ENCODE data around the gene EFTUD2.

Gene EFTUD2

DNA sequence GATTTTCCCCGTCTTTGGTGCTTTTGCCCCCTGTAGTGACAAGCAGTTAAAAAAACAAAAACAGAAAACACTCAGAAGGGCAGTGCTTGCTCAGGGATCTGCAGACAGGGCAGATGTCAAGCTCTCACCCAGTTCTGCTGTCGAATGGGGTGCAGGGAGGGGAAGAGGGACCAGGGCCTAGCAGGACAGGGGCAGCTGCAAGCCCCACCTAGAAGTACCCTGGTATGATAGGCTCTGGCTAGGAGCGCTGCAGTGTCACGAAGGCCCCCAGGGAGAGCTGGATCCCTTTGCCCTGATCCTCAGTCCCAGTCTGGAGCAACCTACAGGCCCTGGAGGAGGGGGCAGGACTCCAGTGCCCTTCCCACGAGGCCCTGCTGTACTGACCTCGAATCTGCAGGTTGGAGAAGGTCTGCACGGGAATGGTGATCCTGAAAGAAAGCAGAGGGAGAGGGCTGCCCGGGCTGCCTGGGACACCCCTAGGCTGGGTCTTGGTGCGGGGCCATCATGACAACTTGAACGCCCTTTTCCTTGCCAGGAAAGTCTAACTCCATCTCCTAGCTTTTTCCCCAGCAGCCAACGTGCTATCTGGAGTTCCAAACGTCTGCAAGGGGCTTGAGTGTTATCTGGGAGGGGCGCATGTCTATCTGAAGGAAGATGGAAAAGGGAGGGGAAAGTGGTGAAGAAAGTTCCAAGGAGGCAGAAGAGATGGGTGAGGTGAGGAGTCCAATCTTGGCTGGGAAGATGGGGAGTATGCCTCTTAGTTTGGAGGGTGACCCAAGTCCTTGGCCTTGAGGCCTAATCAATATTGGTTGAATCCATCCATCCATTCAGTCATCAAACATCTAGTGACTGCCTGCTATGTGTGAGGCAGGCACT lies 11.2 kb upstream of the EFTUD2 start:
- no peak for DNase-seq

DNA sequence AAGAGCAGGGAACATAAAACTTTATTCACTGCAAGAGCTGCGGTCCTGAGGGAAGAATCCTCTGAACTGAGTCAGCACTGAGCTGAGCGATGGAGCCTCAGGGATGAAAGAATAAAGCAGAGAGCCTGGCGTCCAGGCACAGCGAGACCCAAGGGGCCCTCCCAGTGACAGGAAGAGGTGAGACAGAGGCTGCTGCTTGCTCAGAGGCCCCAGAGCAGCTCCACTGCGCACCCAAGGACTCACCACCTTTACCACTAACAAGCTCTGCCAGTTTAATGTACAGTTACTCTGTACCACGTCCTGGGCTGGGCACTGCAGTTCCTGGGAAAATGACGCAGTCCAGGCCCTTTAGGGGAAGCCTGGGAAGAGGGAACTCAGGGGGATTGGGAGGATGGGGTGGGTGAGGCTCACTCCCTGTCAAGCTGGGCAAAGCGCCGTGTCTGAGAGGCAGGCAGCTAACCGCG lies 10.5 kb upstream of the EFTUD2 start:
- DNase-seq, result no peak

DNA sequence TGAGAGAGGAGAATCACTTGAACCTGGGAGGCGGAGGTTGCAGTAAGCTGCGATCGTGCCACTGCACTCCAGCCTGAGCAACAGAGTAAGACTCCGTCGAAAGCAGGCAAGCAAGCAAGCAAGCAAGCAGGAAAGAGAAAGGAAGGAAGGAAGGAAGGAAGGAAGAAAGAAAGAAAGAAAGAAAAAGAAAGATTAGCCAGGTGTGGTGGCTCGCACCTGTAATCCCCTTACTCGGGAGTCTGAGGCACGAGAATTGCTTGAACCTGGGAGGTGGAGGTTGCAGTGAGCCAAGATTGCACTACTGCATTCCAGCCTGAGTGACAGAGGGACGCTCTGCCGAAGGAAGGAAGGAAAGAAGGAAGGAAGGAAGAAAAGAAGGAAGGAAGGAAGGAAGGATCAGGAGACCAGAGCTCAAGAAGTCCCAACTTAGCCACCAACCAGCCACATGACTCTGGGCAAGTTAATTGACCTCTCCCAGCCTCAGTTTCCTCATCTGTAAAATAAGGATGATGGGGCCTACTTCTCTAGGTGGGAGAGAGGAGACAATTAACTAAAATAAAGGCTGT lies 9.6 kb upstream of the EFTUD2 start:
- no peak for DNase-seq

DNA sequence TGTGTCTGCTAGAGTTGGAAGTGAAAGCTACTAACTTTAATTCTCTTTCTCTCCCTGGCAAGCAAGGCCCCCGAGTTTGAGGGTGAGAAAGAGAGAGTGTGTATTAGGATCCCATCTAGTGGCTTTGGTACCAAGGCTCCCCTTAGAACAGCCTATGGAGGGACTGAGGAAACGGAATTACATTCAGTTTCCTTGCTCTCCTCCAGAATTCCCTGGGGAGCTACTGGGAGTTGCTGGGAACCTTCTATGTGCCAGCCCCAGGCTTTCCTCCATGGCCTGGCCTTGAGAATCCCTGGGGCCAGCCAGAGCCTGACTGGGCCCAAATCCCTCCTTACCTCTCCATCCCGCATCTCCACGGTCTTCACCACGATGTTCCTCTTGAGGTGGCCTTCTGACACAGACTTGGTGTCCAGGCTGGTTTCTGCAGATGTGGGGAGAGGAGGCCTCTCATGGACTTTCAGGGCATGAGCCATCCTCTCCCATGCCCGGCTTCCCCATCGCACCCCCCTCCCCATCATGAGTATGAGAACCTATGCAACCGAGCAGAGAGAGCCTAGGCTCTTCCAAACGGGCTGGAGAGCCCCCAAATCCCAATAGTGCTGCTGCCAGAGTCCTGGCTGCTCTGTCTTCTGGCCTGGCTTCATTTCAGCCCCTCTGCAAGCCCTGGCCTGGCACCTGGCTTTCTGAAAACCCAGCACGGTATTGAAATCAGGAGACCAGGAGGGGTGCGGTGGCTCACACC lies 8.7 kb upstream of the EFTUD2 start:
- DNase-seq, result no peak

DNA sequence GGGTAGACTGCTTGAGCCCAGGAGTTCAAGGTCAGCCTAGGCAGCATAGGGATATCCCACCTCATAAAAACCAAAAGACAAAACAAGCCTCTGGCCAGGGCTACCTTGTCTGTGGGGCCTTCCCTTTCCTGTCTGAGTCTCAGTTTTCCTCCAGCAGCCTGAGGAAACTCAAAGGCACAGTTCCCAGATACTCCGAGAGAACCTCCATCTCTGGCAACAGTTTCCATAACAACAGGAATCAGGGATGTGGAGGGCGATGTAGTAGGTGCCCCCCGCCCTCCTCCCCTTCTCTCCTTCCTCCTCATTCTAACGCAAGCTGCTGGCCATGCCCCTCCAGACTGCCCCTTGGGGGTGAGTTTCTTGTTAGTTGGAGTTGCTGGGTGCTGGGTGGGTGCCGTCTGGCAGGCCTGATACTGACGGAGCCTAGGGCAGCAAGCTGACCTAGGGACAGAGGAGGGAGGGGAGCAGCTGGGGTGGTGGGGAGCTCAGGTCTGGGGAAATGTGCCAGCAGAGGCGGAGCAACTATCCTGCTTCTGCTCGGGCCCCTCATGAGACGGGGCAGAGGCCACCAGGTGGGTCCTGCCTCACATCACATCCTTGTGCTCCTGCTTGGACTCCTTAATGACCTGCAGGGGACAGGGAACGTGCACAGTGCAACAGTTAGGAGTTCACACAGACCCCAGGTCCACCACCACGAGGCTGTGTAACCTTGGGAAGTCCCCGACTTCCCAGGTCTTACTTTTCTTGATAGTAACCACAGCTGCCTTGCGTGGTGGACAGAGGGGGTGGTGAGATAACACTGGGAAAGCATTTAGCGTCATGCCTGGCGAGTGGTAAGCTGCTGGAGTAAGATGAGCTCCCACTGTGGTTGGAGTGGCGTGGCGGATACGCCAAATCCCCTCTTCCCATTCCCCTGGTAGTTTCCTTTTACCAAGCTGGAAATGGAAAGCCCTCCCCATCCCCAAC lies 7.8 kb upstream of the EFTUD2 start:
- DNase-seq, result no peak

DNA sequence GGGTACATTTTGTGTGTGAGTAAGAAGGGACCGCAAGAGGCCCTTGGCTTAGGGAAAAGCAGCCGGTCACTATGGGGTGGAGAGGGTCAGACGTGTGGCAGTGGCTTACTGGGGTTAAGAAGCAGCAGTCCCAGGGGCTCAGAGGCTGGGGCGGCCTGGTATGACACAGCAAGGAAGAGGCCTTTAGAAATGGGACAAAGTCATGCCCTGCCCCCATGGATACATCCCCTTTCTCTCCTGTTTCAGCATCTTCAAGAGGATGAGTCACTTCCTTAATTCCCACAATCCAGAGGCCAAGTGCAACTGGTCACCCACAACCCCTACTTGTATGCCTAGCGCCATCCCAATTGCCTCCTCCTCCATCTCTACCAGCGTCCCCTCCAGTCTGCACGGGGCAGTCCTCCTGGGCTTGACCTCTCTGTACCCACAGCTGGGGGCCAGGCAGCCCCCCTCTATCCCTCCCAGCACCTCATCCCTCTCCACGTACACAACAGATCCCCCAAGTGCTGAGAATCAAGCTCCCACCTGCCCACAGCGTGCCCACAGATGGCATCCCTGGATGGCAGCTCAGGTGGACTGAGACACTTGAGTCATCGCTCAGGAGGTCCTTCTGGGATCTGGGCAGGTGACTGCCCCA lies 6.9 kb upstream of the EFTUD2 start:
- DNase-seq, result no peak

DNA sequence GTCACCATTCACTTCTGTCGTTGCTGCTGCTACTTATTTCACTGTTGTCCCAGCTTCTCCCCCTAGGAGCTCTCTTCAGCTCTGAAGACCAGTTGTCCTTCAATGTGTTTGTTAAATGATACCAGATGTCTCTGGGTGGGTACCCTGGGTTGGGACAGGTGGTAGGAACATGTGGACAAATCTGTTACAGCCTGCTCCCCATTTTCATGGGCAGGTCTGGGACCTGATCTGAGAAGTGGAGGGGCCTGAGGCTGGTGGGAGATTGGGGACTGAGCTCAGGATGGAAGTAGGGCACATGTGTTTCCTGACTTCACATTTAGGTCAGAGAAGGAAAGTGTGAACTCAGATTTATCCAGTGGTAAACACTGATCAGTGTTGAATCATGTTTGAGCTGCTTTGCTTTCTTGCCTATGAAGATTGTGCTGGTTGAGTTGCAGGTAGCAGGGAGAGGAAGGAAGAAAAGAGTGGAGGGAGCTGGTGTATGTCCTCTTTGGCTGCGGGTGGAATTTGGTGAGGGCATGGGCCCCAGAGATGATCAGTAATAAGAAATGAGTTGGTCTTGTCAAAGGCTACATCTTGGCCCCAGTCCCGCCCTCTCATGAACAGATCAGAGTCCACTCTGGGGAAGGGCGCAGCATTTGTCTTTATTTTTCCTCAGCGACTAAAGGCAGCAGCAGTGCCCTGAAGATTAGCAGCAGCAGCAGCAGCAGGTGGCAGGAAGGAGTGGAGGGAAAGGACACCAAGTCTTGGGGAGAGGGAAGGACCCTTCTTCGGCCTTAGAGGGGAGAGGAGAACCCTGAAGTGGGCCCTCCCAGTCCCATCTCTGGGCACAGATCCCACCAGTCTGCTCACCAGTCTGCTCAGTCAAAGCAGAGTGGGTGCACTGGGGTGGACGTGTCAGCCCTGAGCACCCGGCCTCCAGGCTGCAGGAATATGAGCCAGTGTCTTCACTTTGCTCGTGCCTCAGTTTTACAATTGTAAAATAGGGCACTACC lies 6.1 kb upstream of the EFTUD2 start:
- no peak for DNase-seq

DNA sequence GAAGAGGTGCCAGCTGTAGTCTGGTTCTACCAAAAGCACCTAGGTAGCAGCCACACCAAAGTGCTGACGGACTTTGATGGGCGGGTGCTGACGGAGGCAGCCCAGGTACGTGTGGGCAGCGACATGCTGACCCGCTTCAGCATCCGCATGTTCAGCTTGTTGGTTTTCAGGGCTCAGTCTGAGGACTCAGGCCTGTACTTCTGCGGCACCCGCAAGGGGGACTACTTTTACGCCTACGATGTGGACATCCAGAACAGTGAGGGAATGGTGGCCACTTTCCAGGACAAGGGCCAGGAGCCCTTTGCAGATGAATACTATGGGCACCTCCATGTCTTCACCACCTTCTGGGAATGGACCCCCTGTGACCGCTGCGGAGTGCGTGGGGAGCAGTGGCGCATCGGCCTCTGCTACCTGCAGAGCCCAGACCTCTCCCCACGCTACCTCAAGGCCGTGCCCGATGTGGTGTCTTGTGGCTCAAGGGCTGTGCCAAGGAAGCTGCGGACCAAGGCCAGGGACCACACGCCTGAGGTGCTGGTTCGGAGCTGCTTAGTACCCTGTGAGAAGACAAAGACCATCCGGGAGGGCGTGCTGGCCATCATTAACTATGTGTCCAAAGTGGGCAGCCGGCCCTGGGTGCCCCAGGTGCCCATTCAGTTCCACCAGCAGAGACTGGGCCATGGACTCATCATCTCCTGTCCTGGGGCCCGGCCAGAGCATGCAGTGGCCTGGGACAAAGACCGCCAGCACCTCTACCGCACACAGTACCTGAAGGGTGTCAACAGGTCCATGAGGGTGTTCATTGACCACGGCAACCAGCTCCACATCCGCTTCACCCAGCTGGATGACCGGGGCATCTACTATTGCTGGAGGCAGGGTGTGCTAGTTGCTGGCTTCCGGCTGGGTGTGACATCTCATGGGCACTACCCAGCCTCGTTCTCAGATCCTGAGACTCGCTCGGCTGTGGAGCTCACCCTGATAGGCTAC lies 5.0 kb upstream of the EFTUD2 start:
- no peak for DNase-seq

DNA sequence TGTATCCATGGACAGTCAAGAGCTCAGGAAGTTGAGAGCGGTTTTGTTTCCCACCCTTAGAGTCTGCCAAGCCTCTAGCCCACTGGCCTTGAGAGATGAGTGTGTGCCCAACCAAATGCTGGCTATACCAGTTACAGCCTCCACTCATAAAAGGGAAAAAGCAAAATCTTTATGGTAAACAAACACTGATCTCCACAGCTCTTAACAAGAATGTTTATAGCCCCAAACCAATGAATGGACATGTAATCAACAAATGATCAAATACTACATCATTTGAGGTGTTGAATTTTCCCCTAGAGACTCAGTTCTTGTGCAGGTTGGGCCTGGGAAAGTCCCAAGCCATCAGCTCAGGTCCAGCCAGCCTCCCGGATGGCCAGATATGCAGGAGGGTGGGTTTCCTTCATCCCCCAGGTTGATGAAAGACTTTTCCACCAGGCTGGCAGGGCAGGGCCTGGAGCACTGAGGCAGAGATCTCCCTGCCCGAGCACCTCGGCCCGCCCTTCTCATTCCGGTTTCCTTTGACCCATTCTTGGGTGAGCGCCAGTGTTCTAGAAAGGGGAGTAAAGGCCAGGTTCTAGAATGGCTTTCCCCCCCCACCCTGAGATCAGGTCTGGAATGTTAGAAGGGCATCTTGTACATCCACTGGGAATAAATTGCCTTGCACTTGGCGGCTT lies 3.9 kb upstream of the EFTUD2 start:
- no peak for DNase-seq

DNA sequence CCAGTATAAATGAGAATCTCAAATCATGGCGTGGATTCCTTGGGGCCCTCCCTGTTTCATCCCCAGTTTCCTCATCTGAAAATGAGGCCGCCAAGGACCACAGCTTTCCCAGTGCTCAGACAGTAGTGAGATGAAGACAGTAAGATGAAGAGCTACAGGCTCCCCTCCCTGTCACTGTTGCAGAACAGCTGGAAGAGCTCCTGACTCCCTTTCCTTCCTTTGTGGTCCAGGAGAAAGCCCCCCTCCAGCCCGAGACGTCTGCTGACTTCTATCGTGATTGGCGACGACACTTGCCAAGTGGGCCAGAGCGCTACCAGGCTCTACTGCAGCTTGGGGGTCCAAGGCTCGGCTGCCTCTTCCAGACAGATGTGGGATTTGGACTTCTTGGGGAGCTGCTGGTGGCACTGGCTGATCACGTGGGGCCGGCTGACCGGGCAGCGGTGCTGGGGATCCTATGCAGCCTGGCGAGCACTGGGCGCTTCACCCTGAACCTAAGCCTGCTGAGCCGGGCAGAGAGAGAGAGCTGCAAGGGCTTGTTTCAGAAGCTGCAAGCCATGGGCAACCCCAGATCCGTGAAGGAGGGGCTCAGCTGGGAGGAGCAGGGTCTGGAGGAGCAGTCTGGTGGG lies 3.0 kb upstream of the EFTUD2 start:
- DNase-seq, result no peak

DNA sequence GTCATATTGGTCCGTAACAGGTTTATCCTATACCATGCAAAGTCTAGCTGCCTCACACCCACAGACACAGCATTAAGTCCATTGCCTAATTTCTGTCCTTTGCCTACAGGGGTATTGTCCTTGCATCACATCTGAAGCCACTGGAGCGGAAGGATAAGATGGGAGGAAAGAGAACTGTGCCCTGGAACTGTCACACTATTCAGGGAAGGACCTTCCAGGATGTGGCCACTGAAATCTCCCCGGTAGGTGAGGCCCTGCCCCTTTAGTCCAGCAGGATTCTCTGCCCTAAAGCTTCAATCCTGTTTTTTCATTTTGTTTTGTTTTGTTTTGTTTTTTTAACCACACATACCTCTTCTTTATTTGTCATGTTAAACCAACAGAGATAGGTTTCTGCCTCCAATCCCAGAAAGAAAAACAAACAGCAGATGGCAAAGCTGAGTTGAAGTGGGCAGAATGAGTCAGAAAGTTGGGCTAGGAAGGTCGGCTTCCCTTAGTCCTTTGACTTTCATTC lies 2.2 kb upstream of the EFTUD2 start:
- no peak for DNase-seq

DNA sequence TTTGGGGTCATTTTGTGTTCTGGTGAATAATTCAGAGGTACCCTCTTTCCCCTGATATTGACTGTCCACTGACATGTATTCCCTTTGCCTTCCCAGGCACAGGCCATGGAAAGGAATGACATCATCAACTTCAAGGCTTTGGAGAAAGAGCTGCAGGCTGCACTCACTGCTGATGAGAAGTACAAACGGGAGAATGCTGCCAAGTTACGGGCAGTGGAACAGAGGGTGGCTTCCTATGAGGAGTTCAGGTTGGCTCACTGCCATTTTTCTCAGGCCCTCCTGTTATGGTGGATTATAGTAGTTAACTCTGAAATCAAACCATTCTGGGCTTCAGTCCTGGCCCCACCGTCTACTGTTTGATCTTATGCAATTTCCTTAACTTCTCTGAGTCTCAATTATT lies 1.6 kb upstream of the EFTUD2 start:
- DNase-seq, result no peak

DNA sequence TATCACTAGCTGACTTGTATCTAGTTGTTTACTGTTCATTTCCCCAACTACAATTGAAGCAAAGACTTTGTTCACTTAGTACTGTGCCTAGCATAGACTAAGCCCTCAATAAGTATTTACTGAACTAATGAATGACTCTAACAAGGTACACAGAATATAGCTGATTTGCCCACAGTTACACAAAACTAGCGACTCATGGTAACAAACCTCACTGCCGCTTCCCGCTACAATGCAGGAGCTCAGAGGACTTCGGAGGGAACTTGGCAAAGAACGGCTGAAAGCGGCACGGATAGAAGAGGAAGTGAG lies 524 bp downstream of the EFTUD2 start:
- no peak for DNase-seq

DNA sequence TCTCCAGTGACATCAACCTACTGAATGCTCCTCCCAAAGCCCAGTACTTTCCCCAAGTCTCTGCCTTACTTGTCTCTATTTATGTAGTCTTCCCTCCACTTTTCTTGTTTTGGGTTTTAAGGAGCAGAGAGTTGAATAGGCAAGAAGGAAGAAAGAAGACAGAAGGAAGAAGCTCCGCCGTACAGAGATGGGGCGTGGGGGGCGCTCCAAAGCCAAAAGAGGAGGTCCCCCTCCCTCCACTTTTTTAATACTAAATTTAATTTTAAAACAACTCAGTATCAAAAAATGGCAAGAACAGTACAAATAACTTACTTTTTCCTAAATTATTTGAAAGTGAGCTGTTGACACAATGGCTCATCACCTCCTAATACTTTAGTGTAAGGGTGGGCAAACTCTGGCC lies 4.6 kb downstream of the EFTUD2 start:
- DNase-seq, result no peak

DNA sequence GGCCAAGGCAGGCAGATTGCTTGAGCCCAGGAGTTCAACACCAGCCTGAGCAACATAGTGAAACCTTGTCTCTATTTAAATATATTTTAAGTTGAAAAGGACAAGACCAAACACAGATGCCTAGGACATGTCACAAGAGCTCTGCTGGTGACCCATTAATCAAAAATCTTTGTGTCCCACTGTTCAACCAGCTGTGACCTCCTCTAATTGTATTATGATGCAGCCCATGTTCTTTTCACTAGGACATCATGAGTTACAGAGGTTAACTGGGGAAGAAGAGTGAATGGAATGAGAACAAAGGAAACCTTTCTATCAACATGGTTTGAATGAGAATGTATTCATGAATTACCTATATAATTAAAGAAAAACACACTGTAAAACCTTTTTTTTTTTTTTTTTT lies 7.0 kb downstream of the EFTUD2 start:
- DNase-seq, result no peak

DNA sequence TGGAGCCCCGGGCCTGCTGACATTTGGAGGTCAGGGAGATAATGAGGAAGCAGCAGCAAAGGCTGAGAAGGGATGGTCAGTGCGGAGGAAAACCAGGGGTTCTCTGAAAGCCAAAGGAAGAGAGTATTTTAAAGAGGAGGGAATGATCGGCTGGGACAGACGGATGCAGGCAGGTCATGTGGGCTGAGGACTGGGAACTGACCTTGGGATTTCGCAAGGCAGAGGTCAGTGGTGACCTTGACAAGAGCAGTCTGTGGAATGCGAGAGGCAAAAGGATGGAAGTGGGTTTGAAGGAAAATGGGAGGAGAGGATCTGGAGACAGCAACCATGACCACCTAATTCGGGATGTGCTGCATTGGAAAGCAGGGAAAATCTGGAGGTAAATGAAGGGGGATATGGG lies 10.2 kb downstream of the EFTUD2 start:
- DNase-seq, result no peak

DNA sequence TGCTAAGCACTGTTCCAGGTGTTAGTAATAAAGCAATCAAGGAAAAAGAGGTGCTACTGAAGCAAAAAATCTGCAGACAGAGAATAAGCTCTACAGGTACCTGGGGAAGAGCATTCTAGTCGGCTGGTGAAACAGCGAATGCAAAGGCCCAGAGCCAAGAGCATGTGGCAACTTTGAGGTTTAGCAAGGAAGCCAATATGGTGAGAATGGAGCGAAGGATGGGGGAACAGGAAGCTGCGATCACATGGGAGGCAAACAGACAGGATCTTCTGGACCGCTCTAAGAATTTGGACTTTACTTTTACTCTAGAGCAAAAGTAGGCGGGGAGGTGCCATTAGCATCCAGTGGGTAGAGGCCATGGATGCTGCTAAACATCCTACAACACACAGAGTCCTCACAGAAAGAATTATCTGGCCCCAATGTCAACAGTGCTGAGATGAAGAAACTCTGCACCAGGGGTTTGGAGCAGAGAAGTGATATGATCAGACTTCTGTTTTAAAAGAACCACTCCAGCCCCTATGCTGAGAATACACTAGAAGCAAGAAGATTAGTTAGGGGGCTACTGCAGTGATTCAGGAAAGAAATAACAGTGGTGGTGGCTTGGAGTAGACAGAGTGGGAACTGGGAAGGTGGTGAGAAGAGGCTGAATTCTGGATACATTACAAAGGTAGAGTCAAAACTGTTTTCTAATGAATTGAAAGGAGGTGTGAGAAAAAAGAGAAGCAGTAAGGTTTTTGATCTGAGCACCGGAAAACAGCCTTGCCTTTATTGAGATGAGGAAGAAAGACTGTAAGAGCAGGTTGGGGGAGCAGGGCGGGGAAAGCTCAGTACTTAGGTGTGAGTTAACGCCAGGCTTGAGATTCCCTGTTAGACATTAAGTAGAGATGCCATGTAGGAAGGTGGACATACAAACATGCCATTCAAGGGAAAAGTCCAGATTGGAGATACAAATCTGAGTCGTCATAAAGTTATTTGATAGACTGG lies 11.0 kb downstream of the EFTUD2 start:
- DNase-seq, result no peak

Measured in NCI-H187 treated with DMSO at 0.1 percent for 48 hours (cell line).